WTC11 (cell line): ENCODE measurements around the gene TRIM59. TPM values are rescaled to one million over a fixed set of nuclear protein-coding genes. Genes with fewer than 3 reads are reported as not detected.

ENCODE experiments used
- ATAC-seq: fragments of 200-7000 bp; cut with Tn5 transposase; 2 replicates; pipeline ENCODE4 v1.10.0; 2021; ENCODE audit warnings: mild to moderate bottlenecking, moderate library complexity
- CTCF ChIA-PET: fragments of 300-600 bp; sonication (Branson Sonifier 250); formaldehyde crosslinking; loops from one replicate; lab custom pipeline; 2021; ENCODE audit warnings: antibody characterized with exemption; lab: Charles Lee
- POLR2A ChIA-PET: fragments of 350-600 bp; sonication (Branson Sonifier 250); formaldehyde crosslinking; loops from one replicate; lab custom pipeline; 2021; ENCODE audit warnings: antibody characterized with exemption; lab: Charles Lee
- DNase-seq: peaks from one replicate; pipeline ENCODE4 v3.0.0; 2021; ENCODE audit warnings: low spot score
- H3K27ac Mint-ChIP-seq: 2 replicates; pipeline ENCODE4 v1.8.0; 2021; ENCODE audit warnings: mixed read lengths
- H3K27me3 Mint-ChIP-seq: 2 replicates; pipeline ENCODE4 v1.8.0; 2021; ENCODE audit warnings: low read depth, mild to moderate bottlenecking, moderate library complexity, mixed read lengths
- H3K36me3 Mint-ChIP-seq: 2 replicates; pipeline ENCODE4 v1.8.0; 2021; ENCODE audit warnings: mixed read lengths
- H3K4me1 Mint-ChIP-seq: 2 replicates; pipeline ENCODE4 v1.8.0; 2022; ENCODE audit warnings: mixed read lengths
- H3K4me3 Mint-ChIP-seq: 2 replicates; pipeline ENCODE4 v1.8.0; 2021; ENCODE audit warnings: mild to moderate bottlenecking, moderate library complexity, mixed read lengths
- H3K9me3 Mint-ChIP-seq: 2 replicates; pipeline ENCODE4 v1.8.0; 2021; ENCODE audit warnings: mixed read lengths
- ATF1 ChIP-seq: sonication (generic); formaldehyde crosslinking; IDR thresholded peaks from 2 replicates; pipeline ENCODE4 v1.8.1; 2023; ENCODE audit warnings: mild to moderate bottlenecking, moderate library complexity, missing genetic modification reagents
- E2F1 ChIP-seq: sonication (generic); formaldehyde crosslinking; IDR thresholded peaks from 2 replicates; pipeline ENCODE4 v1.8.0; 2022; ENCODE audit warnings: mild to moderate bottlenecking, missing genetic modification reagents
- ERG ChIP-seq: fragments of 250-450 bp; sonication (Bioruptor Pico); IDR thresholded peaks from 2 replicates; pipeline ENCODE4 v1.8.0; 2021; ENCODE audit warnings: mild to moderate bottlenecking
- ESRRA ChIP-seq: sonication (generic); formaldehyde crosslinking; IDR thresholded peaks from 2 replicates; pipeline ENCODE4 v1.8.1; 2022; ENCODE audit warnings: mild to moderate bottlenecking, missing genetic modification reagents, borderline replicate concordance
- FOXJ3 ChIP-seq: sonication (generic); formaldehyde crosslinking; IDR thresholded peaks from 2 replicates; pipeline ENCODE4 v1.9.0; 2021; ENCODE audit warnings: missing genetic modification reagents, mild to moderate bottlenecking, borderline replicate concordance
- FOXK1 ChIP-seq: sonication (generic); formaldehyde crosslinking; IDR thresholded peaks from 2 replicates; pipeline ENCODE4 v1.8.0; 2022; ENCODE audit warnings: mild to moderate bottlenecking, moderate library complexity, missing genetic modification reagents
- NFE2L1 ChIP-seq: sonication (generic); formaldehyde crosslinking; IDR thresholded peaks from 2 replicates; pipeline ENCODE4 v1.8.1; 2023; ENCODE audit warnings: missing genetic modification reagents
- NFYB ChIP-seq: sonication (generic); formaldehyde crosslinking; conservative IDR thresholded peaks from 2 replicates; pipeline ENCODE4 v1.8.0; 2022; ENCODE audit warnings: low read depth, missing genetic modification reagents
- TCF7 ChIP-seq: sonication (generic); formaldehyde crosslinking; IDR thresholded peaks from 2 replicates; pipeline ENCODE4 v1.8.0; 2022; ENCODE audit warnings: mild to moderate bottlenecking, low read depth, missing genetic modification reagents, moderate library complexity
- TP53 ChIP-seq: sonication (generic); formaldehyde crosslinking; IDR thresholded peaks from 2 replicates; pipeline ENCODE4 v1.8.1; 2023; ENCODE audit warnings: mild to moderate bottlenecking, missing genetic modification reagents
- ZBTB21 ChIP-seq: sonication (generic); formaldehyde crosslinking; IDR thresholded peaks from 2 replicates; pipeline ENCODE4 v1.8.1; 2023; ENCODE audit warnings: mild to moderate bottlenecking, missing genetic modification reagents, borderline replicate concordance
- ZNF121 ChIP-seq: sonication (generic); formaldehyde crosslinking; IDR thresholded peaks from 2 replicates; pipeline ENCODE4 v1.8.0; 2023; ENCODE audit warnings: missing genetic modification reagents
- ZNF219 ChIP-seq: sonication (generic); formaldehyde crosslinking; IDR thresholded peaks from 2 replicates; pipeline ENCODE4 v1.8.0; 2023; ENCODE audit warnings: missing genetic modification reagents, mild to moderate bottlenecking, borderline replicate concordance
- ZNF416 ChIP-seq: fragments of 250-450 bp; sonication (Bioruptor Pico); IDR thresholded peaks from 2 replicates; pipeline ENCODE4 v1.9.0; 2021; ENCODE audit warnings: mild to moderate bottlenecking, inconsistent platforms
- total RNA-seq: library from RNA; stranded (reverse); gene quantifications from 3 replicates; pipeline ENCODE4 v1.2.3, GENCODE V29; 2021
- TF ChIP-seq, protein P1 (sequence below): sonication (generic); formaldehyde crosslinking; IDR thresholded peaks from 2 replicates; pipeline ENCODE4 v1.8.1; 2022; ENCODE audit warnings: mild to moderate bottlenecking, missing genetic modification reagents, moderate library complexity, borderline replicate concordance
- TF ChIP-seq, protein P2 (sequence below): sonication (generic); formaldehyde crosslinking; IDR thresholded peaks from 2 replicates; pipeline ENCODE4 v1.8.0; 2023; ENCODE audit warnings: missing genetic modification reagents
- TF ChIP-seq, protein P3 (sequence below): sonication (generic); formaldehyde crosslinking; IDR thresholded peaks from 2 replicates; pipeline ENCODE4 v1.8.1; 2023; ENCODE audit warnings: mild to moderate bottlenecking, missing genetic modification reagents, borderline replicate concordance
- TF ChIP-seq, protein P4 (sequence below): sonication (generic); formaldehyde crosslinking; IDR thresholded peaks from 2 replicates; pipeline ENCODE4 v1.8.1; 2023; ENCODE audit warnings: mild to moderate bottlenecking, missing genetic modification reagents, moderate library complexity
- TF ChIP-seq, protein P5 (sequence below): sonication (generic); formaldehyde crosslinking; conservative IDR thresholded peaks from 2 replicates; pipeline ENCODE4 v1.8.1; 2022; ENCODE audit warnings: mild to moderate bottlenecking, missing genetic modification reagents

TRIM59 gene
- total RNA-seq, 1 experiment from 2014 or later = 32.4 TPM

- no peaks in the 10 kb centered on the region for H3K9me3 Mint-ChIP-seq
- H3K4me1 Mint-ChIP-seq = peaks cover 34% of the 10 kb centered on the region
- H3K27me3 Mint-ChIP-seq = peaks cover 8% of the 10 kb centered on the region; the same call in 1 of the 2 replicates
- DNase-seq = no peak
- H3K27ac Mint-ChIP-seq = peak overlapping the region; percentile 48; the same call in 1 of the 2 replicates
- no peak for ATAC-seq
- peaks cover 29% of the 10 kb centered on the region for H3K36me3 Mint-ChIP-seq
- CTCF ChIA-PET = no interaction called here
- TF ChIP-seq ZNF416 (CRISPR knock-in tag) (no peak), ESRRA (CRISPR knock-in tag) (no peak), TCF7 (CRISPR knock-in tag) (no peak), ATF1 (no peak), FOXK1 (no peak), ZNF219 (no peak)
- TF ChIP-seq, protein P1, sequence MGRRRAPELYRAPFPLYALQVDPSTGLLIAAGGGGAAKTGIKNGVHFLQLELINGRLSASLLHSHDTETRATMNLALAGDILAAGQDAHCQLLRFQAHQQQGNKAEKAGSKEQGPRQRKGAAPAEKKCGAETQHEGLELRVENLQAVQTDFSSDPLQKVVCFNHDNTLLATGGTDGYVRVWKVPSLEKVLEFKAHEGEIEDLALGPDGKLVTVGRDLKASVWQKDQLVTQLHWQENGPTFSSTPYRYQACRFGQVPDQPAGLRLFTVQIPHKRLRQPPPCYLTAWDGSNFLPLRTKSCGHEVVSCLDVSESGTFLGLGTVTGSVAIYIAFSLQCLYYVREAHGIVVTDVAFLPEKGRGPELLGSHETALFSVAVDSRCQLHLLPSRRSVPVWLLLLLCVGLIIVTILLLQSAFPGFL = no peak
- peak overlapping the region; percentile 99 for H3K4me3 Mint-ChIP-seq
- POLR2A ChIA-PET = no interaction called here
Measured at GRCh38 chr3:160403028-160403545, 46.5 kb downstream of the TRIM59 start.

- CTCF ChIA-PET = interaction anchor here (1.0 kb wide), 1 partner anchor 47 kb away, joined by 3 read pairs; the partner anchor contains the start of gene TRIM59
- Mint-ChIP-seq H3K27me3 (peaks cover 8% of the 10 kb centered on the region; the same call in 1 of the 2 replicates), H3K9me3 (no peaks in the 10 kb centered on the region), H3K27ac (0 out of 2 replicates have a peak overlapping the region, but pooled peaks have one; percentile 34), H3K4me1 (peaks cover 36% of the 10 kb centered on the region), H3K4me3 (peak overlapping the region; percentile 99), H3K36me3 (peaks cover 25% of the 10 kb centered on the region)
- ATAC-seq (no peak), DNase-seq (no peak)
- POLR2A ChIA-PET = no interaction called here
- TF ChIP-seq, protein P2, sequence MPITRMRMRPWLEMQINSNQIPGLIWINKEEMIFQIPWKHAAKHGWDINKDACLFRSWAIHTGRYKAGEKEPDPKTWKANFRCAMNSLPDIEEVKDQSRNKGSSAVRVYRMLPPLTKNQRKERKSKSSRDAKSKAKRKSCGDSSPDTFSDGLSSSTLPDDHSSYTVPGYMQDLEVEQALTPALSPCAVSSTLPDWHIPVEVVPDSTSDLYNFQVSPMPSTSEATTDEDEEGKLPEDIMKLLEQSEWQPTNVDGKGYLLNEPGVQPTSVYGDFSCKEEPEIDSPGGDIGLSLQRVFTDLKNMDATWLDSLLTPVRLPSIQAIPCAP (CRISPR knock-in tag) = no peak
- TF ChIP-seq, protein P3, sequence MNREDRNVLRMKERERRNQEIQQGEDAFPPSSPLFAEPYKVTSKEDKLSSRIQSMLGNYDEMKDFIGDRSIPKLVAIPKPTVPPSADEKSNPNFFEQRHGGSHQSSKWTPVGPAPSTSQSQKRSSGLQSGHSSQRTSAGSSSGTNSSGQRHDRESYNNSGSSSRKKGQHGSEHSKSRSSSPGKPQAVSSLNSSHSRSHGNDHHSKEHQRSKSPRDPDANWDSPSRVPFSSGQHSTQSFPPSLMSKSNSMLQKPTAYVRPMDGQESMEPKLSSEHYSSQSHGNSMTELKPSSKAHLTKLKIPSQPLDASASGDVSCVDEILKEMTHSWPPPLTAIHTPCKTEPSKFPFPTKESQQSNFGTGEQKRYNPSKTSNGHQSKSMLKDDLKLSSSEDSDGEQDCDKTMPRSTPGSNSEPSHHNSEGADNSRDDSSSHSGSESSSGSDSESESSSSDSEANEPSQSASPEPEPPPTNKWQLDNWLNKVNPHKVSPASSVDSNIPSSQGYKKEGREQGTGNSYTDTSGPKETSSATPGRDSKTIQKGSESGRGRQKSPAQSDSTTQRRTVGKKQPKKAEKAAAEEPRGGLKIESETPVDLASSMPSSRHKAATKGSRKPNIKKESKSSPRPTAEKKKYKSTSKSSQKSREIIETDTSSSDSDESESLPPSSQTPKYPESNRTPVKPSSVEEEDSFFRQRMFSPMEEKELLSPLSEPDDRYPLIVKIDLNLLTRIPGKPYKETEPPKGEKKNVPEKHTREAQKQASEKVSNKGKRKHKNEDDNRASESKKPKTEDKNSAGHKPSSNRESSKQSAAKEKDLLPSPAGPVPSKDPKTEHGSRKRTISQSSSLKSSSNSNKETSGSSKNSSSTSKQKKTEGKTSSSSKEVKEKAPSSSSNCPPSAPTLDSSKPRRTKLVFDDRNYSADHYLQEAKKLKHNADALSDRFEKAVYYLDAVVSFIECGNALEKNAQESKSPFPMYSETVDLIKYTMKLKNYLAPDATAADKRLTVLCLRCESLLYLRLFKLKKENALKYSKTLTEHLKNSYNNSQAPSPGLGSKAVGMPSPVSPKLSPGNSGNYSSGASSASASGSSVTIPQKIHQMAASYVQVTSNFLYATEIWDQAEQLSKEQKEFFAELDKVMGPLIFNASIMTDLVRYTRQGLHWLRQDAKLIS (CRISPR knock-in tag) = no peak
- no peak for TF ChIP-seq FOXJ3 (CRISPR knock-in tag)
- TF ChIP-seq, protein P4, sequence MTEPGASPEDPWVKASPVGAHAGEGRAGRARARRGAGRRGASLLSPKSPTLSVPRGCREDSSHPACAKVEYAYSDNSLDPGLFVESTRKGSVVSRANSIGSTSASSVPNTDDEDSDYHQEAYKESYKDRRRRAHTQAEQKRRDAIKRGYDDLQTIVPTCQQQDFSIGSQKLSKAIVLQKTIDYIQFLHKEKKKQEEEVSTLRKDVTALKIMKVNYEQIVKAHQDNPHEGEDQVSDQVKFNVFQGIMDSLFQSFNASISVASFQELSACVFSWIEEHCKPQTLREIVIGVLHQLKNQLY (CRISPR knock-in tag) = no peak
- TF ChIP-seq ERG (CRISPR knock-in tag) = no peak
- no peak for TF ChIP-seq ESRRA (CRISPR knock-in tag)
- no peak for TF ChIP-seq E2F1 (CRISPR knock-in tag)
- no peak for TF ChIP-seq ZBTB21 (CRISPR knock-in tag)
- no peak for TF ChIP-seq TP53 (CRISPR knock-in tag)
- TF ChIP-seq, protein P5, sequence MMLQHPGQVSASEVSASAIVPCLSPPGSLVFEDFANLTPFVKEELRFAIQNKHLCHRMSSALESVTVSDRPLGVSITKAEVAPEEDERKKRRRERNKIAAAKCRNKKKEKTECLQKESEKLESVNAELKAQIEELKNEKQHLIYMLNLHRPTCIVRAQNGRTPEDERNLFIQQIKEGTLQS (CRISPR knock-in tag) = no peak
- no peak for TF ChIP-seq NFE2L1 (CRISPR knock-in tag)
- no peak for TF ChIP-seq NFYB (CRISPR knock-in tag)
- TF ChIP-seq ZNF121 = no peak
Measured at GRCh38 chr3:160402221-160403027, 47.2 kb downstream of the TRIM59 start.
